ENCODE measurements around the gene CSMD2.

The CSMD2 gene

GRCh38 chr1:33740040-33740744, 424.8 kb downstream of the CSMD2 start:
- DNase-seq = no peak

- DNase-seq = no peak
Measured at GRCh38 chr1:33738976-33739375, 426.1 kb downstream of the CSMD2 start.

- DNase-seq = no peak
Measured at GRCh38 chr1:33738536-33738935, 426.5 kb downstream of the CSMD2 start.

- DNase-seq = no peak
Measured at GRCh38 chr1:33736496-33736895, 428.5 kb downstream of the CSMD2 start.

GRCh38 chr1:33735624-33736023, 429.4 kb downstream of the CSMD2 start:
- DNase-seq = no peak

GRCh38 chr1:33727310-33727709, 437.7 kb downstream of the CSMD2 start:
- peak; percentile 8 to 44 (median 32) for DNase-seq

- no peak for DNase-seq
Measured at GRCh38 chr1:33726274-33726804, 438.7 kb downstream of the CSMD2 start.

GRCh38 chr1:33725556-33726160, 439.4 kb downstream of the CSMD2 start:
- no peak for DNase-seq

- no peak for DNase-seq
Measured at GRCh38 chr1:33725037-33725436, 440.0 kb downstream of the CSMD2 start.

GRCh38 chr1:33724348-33724747, 440.7 kb downstream of the CSMD2 start:
- no peak for DNase-seq

- no peak for DNase-seq
Measured at GRCh38 chr1:33723251-33723650, 441.8 kb downstream of the CSMD2 start.

GRCh38 chr1:33721301-33721815, 443.7 kb downstream of the CSMD2 start:
- no peak for DNase-seq

GRCh38 chr1:33719771-33720670, 445.0 kb downstream of the CSMD2 start:
- no peak for DNase-seq

GRCh38 chr1:33719326-33719725, 445.7 kb downstream of the CSMD2 start:
- no peak for DNase-seq

- DNase-seq = no peak
Measured at GRCh38 chr1:33718186-33718585, 446.8 kb downstream of the CSMD2 start.

- no peak for DNase-seq
Measured at GRCh38 chr1:33716976-33717688, 447.9 kb downstream of the CSMD2 start.

GRCh38 chr1:33715195-33715811, 449.7 kb downstream of the CSMD2 start:
- no peak for DNase-seq

GRCh38 chr1:33714421-33714820, 450.6 kb downstream of the CSMD2 start:
- DNase-seq = no peak

- DNase-seq = no peak
Measured at GRCh38 chr1:33713058-33713877, 451.8 kb downstream of the CSMD2 start.

GRCh38 chr1:33712186-33712585, 452.8 kb downstream of the CSMD2 start:
- DNase-seq = no peak

- no peak for DNase-seq
Measured at GRCh38 chr1:33711511-33711910, 453.5 kb downstream of the CSMD2 start.
